Stomach (tissue), 9 donors: Measurements from ENCODE around the gene ARMH1. TPM values are rescaled to one million over a fixed set of nuclear protein-coding genes. Genes with fewer than 3 reads are reported as not detected.

Source experiments
- DNase-seq, 2 donors: peaks; one replicate each; pipeline versions ENCODE4 v3.0.0 to v3.0.0-alpha.2; 2013 to 2019
- H3K27ac ChIP-seq, 5 donors: fragments of 200-600 bp in 4 of 5; sonication (generic) in 4 of 5; one replicate each; pipeline ENCODE4 v1.5.1; 2013 to 2019; ENCODE audit warnings: mild to moderate bottlenecking in 1 of 5, moderate library complexity in 1 of 5
- H3K27me3 ChIP-seq, 3 donors: fragments of 200-600 bp; sonication (generic); one replicate each; pipeline ENCODE4 v1.5.1; 2017 to 2019; ENCODE audit warnings: mixed run types in 1 of 3
- H3K36me3 ChIP-seq, 4 donors: fragments of 200-600 bp; sonication (generic); 1 replicate in 3 of 4; 2 replicates in 1 of 4; pipeline ENCODE4 v1.5.1; 2016 to 2019
- H3K4me1 ChIP-seq, 4 donors: fragments of 200-600 bp; sonication (generic); one replicate each; pipeline ENCODE4 v1.5.1; 2016 to 2019
- H3K4me3 ChIP-seq, 4 donors: fragments of 200-600 bp; sonication (generic) in 3 of 4; one replicate each; pipeline ENCODE4 v1.5.1; 2016 to 2019; ENCODE audit warnings: mild to moderate bottlenecking in 1 of 4
- H3K9me3 ChIP-seq, 4 donors: fragments of 200-600 bp; sonication (generic); one replicate each; pipeline ENCODE4 v1.5.1; 2016 to 2019
- CTCF ChIP-seq, 7 experiments: fragments of 450-650 bp in 4 of 7; fragments of 200-600 bp in 3 of 7; sonication (generic) in 3 of 7; IDR thresholded peaks; one replicate each; pipeline ENCODE4 v1.5.1; 2016 to 2019; ENCODE audit warnings: antibody characterized with exemption in 7 of 7, control low read depth in 2 of 7, mild to moderate bottlenecking in 1 of 7
- EP300 ChIP-seq: sonication (generic); formaldehyde crosslinking; IDR thresholded peaks from one replicate; pipeline ENCODE4 v1.6.1; 2017; ENCODE audit warnings: antibody characterized with exemption
- POLR2A ChIP-seq, 4 donors: fragments of 450-650 bp; IDR thresholded peaks; one replicate each; pipeline ENCODE4 v1.6.1; 2016; ENCODE audit warnings: antibody characterized with exemption in 4 of 4, control low read depth in 2 of 4, mild to moderate bottlenecking in 1 of 4, moderate library complexity in 1 of 4
- POLR2AphosphoS5 ChIP-seq, 3 donors: sonication (generic); formaldehyde crosslinking; IDR thresholded peaks; one replicate each; pipeline ENCODE4 v1.6.1; 2016; ENCODE audit warnings: antibody characterized with exemption in 3 of 3
- WGBS, 5 donors: extraction: QIAGEN DNeasy Blood & Tissue Kit in 3 of 5; methylation state at CpG; one replicate each; pipeline versions ENCODE4 v1.1.5 to v1.1.7; 2013 to 2018; 5-methylcytosine and 5-hydroxymethylcytosine counted together
- intact Hi-C: fragments of 100-400 bp; cut with DNase I; formaldehyde crosslinking; loops from one replicate; pipeline ENCODE4 v1.15.1; 2023; ENCODE audit warnings: low total_unique reads
- polyA plus RNA-seq, 3 donors: library from polyadenylated mRNA; stranded (reverse); fragments of 200-250 nt; gene quantifications; one replicate each; pipeline ENCODE4 v1.2.3, GENCODE V29; 2013
- total RNA-seq, 5 donors: library from RNA; depleted of rRNA; stranded (reverse); fragments of >200 nt; gene quantifications; one replicate each; pipeline versions ENCODE4 v1.1.0 to v1.2.3, GENCODE V29; 2014 to 2016
- donor health status: healthy with polysubstance abuse.
- donor health status: Bipolar disorder and iron deficiency.
- donor health status: healthy.

Gene ARMH1
- total and polyA plus RNA-seq, 8 donors = 3.3 to 8.6 (median 4.4) TPM; not detected in 3

DNA sequence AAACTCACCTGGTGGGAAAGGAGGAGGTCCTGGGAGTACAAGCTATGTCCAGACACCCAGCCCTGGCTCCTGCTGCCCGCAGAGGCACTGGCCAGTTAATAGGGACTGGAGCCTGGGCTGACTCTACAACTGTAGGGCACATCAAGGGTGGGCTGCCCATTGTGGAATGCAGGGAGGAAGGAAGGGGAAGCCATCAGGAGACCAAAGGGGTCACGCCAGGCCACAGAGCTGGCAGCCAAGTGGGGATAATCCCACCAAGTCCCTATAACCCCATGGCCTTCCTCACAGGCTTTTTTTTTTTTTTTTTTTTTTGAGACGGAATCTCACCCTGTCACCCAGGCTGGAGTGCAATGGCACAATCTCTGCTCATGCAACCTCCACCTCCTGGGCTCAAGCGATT lies 14.9 kb upstream of the ARMH1 start:
- H3K27me3 ChIP-seq = no peaks in the 10 kb centered on the region
- intact Hi-C loops = no loop called here
- TF ChIP-seq POLR2A (IDR thresholded peaks at IDR 0.05) (no peak), CTCF (IDR thresholded peaks at IDR 0.05) (no peak), EP300 (no peak), POLR2AphosphoS5 (IDR thresholded peaks at IDR 0.05) (no peak)
- H3K9me3 ChIP-seq = no peaks in the 10 kb centered on the region
- H3K4me1 ChIP-seq = peaks cover 4 to 28% (median 11%) of the 10 kb centered on the region in 4 donors
- DNase-seq = no peak
- 85 to 98% (median 91%) methylated on average over 3 to 4 of the region's 4 CpGs for WGBS, 5 donors
- H3K27ac ChIP-seq = peak overlapping the region in 2 of 5 donors; percentile 20 to 35
- H3K36me3 ChIP-seq = peaks cover 0 to 38% (median 23%) of the 10 kb centered on the region in 4 donors
- H3K4me3 ChIP-seq = no peak overlapping the region

GRCh38 chr1:44660176-44660575 lies 14.3 kb upstream of the ARMH1 start:
- no peaks in the 10 kb centered on the region for H3K9me3 ChIP-seq
- H3K4me3 ChIP-seq = no peak overlapping the region
- peak overlapping the region in 4 of 5 donors; percentile 20 to 55 (median 39) for H3K27ac ChIP-seq
- intact Hi-C loops = no loop called here
- H3K36me3 ChIP-seq = peaks cover 0 to 32% (median 17%) of the 10 kb centered on the region in 4 donors
- DNase-seq = peak; percentile 89 to 91
- no peaks in the 10 kb centered on the region for H3K27me3 ChIP-seq
- H3K4me1 ChIP-seq = peaks cover 4 to 28% (median 11%) of the 10 kb centered on the region in 4 donors
- TF ChIP-seq POLR2AphosphoS5 (IDR thresholded peaks at IDR 0.05) (no peak), EP300 (no peak), POLR2A (IDR thresholded peaks at IDR 0.05) (no peak), CTCF (IDR thresholded peaks at IDR 0.05) (no peak)
- WGBS, 5 donors = 29 to 68% (median 33%) methylated on average over 2 to 9 of the region's 9 CpGs

DNA sequence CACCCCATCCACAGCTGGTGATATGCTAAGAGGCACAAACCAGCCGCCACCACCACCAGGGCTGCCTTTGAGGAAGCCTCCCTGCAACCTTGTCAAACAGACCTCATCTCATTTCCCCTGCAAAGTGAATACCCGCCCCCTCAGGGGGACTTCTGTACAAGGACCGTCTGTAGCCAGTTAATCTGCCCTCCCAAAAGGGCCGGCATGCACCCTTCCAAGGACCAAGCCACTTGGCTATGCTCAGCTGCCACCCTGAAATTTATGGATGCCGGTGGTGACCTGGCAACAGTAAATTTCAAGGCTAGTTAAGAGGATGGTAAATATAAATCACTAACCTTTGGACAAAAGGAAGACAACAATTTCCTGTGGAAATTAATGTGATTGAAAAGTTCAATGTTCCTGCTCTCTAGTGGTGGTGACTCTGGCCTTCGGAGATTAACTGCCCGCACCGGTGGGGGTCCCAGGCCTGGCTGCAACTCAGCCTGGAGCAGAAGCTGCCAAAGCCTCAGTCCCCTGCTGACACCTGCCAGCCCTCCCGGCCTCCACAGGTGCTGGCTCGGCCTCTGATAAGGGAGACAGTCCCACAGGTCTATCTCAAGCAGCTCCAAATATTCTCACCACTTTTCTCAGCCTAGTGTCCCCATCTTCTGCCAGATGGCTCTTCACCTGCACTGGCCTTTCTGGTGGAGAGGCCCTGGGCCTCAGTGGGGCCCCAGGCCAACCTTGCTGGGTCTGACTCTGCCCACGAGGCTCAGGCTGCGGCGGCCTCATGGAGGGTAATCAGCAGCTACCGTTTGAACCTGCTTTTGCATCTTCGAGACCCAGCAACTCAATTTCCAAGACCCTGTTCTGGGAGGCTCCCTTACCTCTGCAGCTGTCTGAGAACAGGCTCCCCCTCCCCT lies 12.5 kb upstream of the ARMH1 start:
- intact Hi-C loops = no loop called here
- no peak for DNase-seq
- Histone ChIP-seq H3K27ac (no peak overlapping the region), H3K4me3 (no peak overlapping the region), H3K27me3 (no peaks in the 10 kb centered on the region), H3K9me3 (no peaks in the 10 kb centered on the region), H3K4me1 (peaks cover 4 to 28% (median 11%) of the 10 kb centered on the region in 4 donors), H3K36me3 (peaks cover 0 to 15% (median 10%) of the 10 kb centered on the region in 4 donors)
- TF ChIP-seq POLR2A (IDR thresholded peaks at IDR 0.05) = no peak
- TF ChIP-seq POLR2AphosphoS5 (IDR thresholded peaks at IDR 0.05) = no peak
- no peak for TF ChIP-seq EP300
- no peak for TF ChIP-seq CTCF (IDR thresholded peaks at IDR 0.05)
- WGBS, 5 donors = 69 to 83% (median 73%) methylated on average over 11 to 15 of the region's 15 CpGs

- H3K27me3 ChIP-seq = no peaks in the 10 kb centered on the region
- peaks cover 0 to 8% (median 4%) of the 10 kb centered on the region in 4 donors for H3K36me3 ChIP-seq
- peaks cover 4 to 28% (median 11%) of the 10 kb centered on the region in 4 donors for H3K4me1 ChIP-seq
- no peak overlapping the region for H3K27ac ChIP-seq
- no peak for TF ChIP-seq POLR2AphosphoS5 (IDR thresholded peaks at IDR 0.05)
- TF ChIP-seq EP300 = no peak
- TF ChIP-seq POLR2A (IDR thresholded peaks at IDR 0.05) = no peak
- no peak for TF ChIP-seq CTCF (IDR thresholded peaks at IDR 0.05)
- no peak for DNase-seq
- intact Hi-C loops = no loop called here
- WGBS, 5 donors = 76 to 89% (median 85%) methylated on average over 4 to 5 of the region's 5 CpGs
- H3K9me3 ChIP-seq = no peaks in the 10 kb centered on the region
- no peak overlapping the region for H3K4me3 ChIP-seq
These were observed 11.9 kb upstream of the ARMH1 start for GRCh38 chr1:44662683-44663030.
